GM12872 (cell line): Measurements from ENCODE around the gene RNASEH1.

ENCODE experiments used
- TF ChIP-seq, protein P1 (sequence below): IDR thresholded peaks from 3 replicates; pipeline ENCODE4 v1.5.1; 2011; ENCODE audit warnings: low read depth, mild to moderate bottlenecking, low read length, moderate library complexity; ENCODE audit not compliant: insufficient read depth

RNASEH1 gene

DNA sequence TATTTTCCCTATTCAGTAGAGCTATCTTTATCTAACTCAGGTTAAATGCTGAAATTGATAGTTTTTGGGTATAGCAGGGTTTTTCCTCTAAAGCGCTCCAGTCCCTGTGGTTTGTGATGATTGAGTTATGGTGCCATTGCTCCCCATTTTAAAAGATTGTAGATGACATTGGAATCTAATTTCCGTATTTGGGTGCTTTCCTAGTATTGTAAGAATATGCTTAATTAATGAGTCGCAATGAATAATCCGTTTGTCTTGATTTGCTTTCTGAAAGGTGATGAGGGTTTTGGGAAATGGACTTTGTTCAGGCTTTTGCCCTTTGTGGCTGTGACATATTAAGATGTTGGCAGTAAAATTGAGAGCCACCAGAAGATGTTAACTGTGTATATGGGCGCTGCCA, 20.9 kb upstream of the RNASEH1 start:
- TF ChIP-seq, protein P1, sequence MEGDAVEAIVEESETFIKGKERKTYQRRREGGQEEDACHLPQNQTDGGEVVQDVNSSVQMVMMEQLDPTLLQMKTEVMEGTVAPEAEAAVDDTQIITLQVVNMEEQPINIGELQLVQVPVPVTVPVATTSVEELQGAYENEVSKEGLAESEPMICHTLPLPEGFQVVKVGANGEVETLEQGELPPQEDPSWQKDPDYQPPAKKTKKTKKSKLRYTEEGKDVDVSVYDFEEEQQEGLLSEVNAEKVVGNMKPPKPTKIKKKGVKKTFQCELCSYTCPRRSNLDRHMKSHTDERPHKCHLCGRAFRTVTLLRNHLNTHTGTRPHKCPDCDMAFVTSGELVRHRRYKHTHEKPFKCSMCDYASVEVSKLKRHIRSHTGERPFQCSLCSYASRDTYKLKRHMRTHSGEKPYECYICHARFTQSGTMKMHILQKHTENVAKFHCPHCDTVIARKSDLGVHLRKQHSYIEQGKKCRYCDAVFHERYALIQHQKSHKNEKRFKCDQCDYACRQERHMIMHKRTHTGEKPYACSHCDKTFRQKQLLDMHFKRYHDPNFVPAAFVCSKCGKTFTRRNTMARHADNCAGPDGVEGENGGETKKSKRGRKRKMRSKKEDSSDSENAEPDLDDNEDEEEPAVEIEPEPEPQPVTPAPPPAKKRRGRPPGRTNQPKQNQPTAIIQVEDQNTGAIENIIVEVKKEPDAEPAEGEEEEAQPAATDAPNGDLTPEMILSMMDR, result no peak

DNA sequence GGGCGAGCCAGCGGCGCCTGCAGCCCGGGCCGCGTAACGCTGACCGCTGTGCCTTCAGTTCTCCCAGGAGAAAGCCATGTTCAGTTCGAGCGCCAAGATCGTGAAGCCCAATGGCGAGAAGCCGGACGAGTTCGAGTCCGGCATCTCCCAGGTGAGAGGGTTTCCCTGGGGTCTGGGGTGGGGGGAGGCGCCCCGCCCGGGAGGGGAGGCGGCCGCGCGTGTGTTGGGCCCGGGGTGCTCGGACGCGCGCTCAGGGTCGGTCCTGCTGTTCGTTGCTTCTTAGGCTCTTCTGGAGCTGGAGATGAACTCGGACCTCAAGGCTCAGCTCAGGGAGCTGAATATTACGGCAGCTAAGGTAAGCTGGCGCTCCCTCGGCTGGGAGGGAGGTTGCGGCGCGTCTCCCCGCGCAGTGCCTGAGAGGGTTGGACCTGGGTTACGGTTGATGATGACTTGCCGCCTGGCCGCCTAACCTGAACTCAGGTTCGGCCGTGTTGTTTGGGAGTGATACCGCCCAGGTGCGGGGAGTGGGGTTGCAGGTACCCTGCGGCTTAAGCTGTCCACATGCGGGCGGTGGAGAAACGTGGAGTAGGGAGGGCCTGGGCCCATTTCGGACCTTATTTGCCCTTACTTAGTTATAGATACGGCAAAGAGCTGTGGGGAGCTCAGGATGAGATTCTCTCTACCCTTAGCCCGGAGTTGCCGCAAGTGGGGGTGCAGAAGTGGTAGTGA, 17.6 kb upstream of the RNASEH1 start:
- TF ChIP-seq, protein P1, result no peak

DNA sequence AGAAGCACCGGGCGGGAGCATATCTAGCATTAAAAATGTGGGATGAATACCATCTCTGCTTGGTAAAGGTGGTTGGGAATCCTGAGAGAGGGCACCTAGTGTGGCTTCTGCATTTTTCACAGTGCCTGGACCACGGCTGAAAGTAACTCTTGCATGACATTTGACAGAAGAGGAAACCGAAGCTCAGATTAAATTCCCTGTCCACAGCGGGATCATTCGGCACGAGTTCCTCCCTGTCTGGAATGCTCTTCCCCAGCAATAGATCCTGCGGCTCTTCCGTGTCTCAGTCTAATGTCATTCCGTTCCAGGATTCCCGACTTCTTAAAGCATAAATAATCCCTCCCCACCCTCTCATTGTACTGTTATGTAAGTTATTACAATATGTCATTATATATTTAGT, 16.0 kb upstream of the RNASEH1 start:
- TF ChIP-seq, protein P1, result no peak

DNA sequence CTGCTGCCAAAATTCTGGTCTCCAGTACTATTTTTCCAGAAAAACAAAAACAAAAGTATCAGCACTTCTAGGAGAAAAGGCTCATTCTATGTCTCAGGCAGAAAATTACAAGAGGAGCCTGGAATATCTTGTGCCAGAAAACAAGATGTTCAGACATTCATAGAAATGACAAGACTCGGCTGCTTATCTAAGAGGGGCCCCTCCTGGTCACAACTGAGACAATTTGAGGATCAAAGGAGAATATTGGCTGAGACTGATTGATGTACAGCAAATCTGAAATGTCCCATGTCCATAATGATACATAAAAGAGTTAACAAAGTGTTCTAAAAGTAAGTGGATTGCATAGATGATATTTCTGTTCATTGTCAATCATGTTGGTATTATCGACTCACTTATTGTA, 14.5 kb upstream of the RNASEH1 start:
- TF ChIP-seq, protein P1, result no peak

DNA sequence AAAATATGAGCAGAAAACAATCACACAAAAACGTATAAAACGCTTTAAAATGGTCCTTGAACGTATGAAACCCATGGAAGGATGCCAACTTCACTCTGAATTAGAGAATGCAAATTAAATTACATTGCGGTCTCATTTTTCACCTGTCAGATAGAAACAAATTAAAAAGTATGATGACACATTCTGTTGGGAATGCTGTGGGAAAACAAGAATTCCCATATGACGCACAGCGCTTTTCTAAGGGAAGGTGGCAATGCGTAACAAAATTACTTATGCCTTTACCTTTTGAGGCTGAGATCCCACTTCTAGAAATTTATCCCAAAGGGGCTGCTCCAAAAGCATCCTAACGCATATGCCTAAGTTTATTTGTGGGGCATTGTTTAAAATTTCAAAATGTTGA, 13.2 kb upstream of the RNASEH1 start:
- TF ChIP-seq, protein P1, result no peak

DNA sequence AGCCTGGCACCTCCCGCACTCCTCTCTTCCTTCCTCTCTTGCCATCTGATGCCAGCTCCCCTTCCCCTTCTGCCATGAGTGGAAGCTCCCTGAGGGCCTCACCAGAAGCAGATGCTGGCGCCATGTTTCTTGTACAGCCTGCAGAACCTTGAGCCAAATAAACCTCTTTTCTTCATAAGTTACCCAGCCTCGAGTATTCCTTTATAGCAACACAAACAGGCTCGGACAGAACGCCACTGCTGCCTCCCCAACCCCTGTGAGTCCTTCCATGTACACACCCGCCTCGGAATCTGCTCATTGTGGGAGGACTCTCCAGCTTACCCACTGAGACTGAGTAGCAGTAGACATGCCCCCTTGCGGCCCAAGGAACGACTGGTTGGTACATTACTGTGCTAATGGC, 8.7 kb upstream of the RNASEH1 start:
- TF ChIP-seq, protein P1, result no peak

DNA sequence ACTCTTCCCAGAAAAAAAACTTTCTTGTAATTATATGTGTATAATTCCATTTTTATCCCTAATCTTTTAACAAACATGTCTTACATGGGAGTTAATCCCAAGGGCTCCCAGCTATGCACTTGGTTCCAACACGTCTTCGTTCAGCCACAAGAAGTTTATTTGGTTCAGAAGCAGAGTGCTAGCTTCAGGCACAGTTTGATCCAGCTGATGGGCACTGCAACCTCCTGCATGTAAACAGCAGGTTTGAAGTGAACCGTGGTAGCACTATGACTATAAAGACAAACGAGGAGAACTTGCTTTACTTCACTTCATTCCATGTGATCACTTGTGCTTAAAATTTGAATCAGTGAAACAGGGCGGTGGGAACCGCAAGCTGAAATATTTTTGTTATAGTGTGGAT, 7.0 kb upstream of the RNASEH1 start:
- TF ChIP-seq, protein P1, result no peak
